Uterus (tissue), 2 donors: Measurements from ENCODE around the gene ARHGEF6.

Experiments used
- POLR2A ChIP-seq, 2 donors: fragments of 450-650 bp; IDR thresholded peaks; one replicate each; pipeline ENCODE4 v1.6.1; 2016; ENCODE audit warnings: antibody characterized with exemption in 2 of 2, mild to moderate bottlenecking in 1 of 2, moderate library complexity in 1 of 2
- TF ChIP-seq, protein P1 (sequence below), 4 experiments: fragments of 200-600 bp in 2 of 4; fragments of 450-650 bp in 2 of 4; sonication (generic) in 2 of 4; IDR thresholded peaks; one replicate each; pipeline ENCODE4 v1.5.1; 2016 to 2019; ENCODE audit warnings: antibody characterized with exemption in 4 of 4, mild to moderate bottlenecking in 2 of 4, moderate library complexity in 1 of 4

DNA sequence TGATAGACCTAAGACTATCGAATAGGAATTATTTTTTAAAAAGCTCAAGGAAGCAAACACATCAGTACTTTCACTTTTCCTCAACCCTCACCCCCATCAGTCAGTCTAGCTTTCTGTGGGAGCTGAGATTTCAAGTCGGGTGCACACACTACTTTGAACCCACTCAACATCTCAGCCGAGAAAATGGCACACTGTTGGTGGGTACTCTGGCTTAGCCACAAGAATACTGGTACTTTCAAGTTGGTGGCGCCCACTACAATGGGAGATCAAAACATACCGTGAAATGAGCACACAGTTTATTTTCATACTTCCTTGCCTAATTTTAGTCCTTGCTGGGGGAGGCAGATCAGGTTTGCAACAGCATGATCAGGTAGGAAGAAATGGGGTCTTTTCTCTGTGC lies 122.6 kb downstream of the ARHGEF6 start:
- TF ChIP-seq, protein P1, sequence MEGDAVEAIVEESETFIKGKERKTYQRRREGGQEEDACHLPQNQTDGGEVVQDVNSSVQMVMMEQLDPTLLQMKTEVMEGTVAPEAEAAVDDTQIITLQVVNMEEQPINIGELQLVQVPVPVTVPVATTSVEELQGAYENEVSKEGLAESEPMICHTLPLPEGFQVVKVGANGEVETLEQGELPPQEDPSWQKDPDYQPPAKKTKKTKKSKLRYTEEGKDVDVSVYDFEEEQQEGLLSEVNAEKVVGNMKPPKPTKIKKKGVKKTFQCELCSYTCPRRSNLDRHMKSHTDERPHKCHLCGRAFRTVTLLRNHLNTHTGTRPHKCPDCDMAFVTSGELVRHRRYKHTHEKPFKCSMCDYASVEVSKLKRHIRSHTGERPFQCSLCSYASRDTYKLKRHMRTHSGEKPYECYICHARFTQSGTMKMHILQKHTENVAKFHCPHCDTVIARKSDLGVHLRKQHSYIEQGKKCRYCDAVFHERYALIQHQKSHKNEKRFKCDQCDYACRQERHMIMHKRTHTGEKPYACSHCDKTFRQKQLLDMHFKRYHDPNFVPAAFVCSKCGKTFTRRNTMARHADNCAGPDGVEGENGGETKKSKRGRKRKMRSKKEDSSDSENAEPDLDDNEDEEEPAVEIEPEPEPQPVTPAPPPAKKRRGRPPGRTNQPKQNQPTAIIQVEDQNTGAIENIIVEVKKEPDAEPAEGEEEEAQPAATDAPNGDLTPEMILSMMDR (IDR thresholded peaks at IDR 0.05), result no peak
- no peak for TF ChIP-seq POLR2A (IDR thresholded peaks at IDR 0.05)
